Suppressor macrophage (primary cell): Measurements from ENCODE around the gene B2M.
"Not testable (repeated sequence)": the region's sequence is repeated elsewhere in the genome, so short reads cannot be mapped to it uniquely, and the experiment has no call there.

Experiments used
- DNase-seq, 4 experiments: peaks; one replicate each; pipeline ENCODE4 v3.0.0-alpha.2; 2020 to 2022

Gene B2M

GRCh38 chr15:44698641-44699040 lies 12.7 kb upstream of the B2M start:
- DNase-seq = peak; percentile 38 to 79 (median 61)

DNA sequence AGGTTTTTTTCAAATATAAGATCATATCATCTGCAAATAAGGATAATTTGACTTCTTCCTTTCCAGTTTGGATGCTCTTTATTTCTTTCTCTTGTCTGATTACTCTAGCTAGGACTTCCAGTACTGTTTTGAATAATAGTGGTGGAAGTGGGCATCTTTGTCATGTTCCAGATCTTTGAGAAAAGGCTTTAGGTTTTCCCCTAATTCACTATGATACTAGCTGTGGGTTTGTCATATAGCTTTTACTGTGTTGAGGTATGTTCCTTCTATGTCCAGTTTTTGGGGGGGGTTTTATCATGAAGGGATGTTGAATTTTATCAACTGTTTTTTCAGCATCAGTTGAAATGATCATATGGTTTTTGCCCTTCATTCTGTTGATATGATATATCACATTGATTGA lies 10.6 kb upstream of the B2M start:
- DNase-seq = not testable (repeated sequence)

GRCh38 chr15:44705986-44706385 lies 5.3 kb upstream of the B2M start:
- no peak for DNase-seq

- DNase-seq = no peak
Observed at GRCh38 chr15:44706401-44706800, 4.9 kb upstream of the B2M start.

DNA sequence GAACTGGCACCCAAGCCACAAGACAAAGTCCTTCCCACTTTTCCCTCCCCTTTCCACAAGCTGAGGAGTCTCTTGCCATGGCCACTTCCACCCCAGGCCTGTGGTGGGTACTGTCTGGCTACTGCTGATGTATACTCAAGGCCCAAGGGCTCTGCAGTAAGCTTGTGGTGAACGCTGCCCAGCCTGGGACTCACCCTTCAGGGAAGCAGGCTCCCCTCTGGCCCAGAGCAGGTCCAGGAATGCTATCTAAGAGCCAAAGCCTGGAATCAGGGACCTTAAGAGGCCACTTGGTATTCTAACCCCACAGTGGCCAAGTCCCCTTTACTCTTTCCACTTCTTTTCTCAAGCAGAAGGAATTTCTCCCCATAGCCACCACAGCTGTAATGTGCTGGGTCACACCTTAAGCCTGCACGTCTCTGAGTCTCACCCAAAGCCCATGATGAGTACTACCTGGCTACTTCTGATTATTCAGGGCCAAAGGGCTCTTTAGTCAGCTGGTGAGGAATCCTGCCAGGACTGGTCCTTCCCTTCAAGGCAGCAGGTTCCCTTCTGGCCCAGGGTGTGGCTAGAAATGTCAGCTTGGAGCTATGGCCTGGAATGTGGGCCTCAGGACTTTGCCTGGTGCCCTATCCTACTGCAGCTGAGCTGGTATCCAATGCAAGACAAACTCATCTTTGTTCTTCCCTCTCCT lies 4.2 kb upstream of the B2M start:
- no peak for DNase-seq

- peak; percentile 84 to 91 (median 90) for DNase-seq
Observed at GRCh38 chr15:44710236-44711095, 851 bp upstream of the B2M start.

DNA sequence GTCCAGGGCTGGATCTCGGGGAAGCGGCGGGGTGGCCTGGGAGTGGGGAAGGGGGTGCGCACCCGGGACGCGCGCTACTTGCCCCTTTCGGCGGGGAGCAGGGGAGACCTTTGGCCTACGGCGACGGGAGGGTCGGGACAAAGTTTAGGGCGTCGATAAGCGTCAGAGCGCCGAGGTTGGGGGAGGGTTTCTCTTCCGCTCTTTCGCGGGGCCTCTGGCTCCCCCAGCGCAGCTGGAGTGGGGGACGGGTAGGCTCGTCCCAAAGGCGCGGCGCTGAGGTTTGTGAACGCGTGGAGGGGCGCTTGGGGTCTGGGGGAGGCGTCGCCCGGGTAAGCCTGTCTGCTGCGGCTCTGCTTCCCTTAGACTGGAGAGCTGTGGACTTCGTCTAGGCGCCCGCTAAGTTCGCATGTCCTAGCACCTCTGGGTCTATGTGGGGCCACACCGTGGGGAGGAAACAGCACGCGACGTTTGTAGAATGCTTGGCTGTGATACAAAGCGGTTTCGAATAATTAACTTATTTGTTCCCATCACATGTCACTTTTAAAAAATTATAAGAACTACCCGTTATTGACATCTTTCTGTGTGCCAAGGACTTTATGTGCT lies 527 bp downstream of the B2M start:
- peak; percentile 74 to 82 (median 76) for DNase-seq

- peak; percentile 85 to 92 (median 88) for DNase-seq
Observed at GRCh38 chr15:44712346-44713005, 1.2 kb downstream of the B2M start.

DNA sequence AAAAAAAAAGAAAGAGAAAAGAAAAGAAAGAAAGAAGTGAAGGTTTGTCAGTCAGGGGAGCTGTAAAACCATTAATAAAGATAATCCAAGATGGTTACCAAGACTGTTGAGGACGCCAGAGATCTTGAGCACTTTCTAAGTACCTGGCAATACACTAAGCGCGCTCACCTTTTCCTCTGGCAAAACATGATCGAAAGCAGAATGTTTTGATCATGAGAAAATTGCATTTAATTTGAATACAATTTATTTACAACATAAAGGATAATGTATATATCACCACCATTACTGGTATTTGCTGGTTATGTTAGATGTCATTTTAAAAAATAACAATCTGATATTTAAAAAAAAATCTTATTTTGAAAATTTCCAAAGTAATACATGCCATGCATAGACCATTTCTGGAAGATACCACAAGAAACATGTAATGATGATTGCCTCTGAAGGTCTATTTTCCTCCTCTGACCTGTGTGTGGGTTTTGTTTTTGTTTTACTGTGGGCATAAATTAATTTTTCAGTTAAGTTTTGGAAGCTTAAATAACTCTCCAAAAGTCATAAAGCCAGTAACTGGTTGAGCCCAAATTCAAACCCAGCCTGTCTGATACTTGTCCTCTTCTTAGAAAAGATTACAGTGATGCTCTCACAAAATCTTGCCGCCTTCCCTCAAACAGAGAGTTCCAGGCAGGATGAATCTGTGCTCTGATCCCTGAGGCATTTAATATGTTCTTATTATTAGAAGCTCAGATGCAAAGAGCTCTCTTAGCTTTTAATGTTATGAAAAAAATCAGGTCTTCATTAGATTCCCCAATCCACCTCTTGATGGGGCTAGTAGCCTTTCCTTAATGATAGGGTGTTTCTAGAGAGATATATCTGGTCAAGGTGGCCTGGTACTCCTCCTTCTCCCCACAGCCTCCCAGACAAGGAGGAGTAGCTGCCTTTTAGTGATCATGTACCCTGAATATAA lies 2.0 kb downstream of the B2M start:
- DNase-seq = peak; percentile 28 to 64 (median 46)

DNA sequence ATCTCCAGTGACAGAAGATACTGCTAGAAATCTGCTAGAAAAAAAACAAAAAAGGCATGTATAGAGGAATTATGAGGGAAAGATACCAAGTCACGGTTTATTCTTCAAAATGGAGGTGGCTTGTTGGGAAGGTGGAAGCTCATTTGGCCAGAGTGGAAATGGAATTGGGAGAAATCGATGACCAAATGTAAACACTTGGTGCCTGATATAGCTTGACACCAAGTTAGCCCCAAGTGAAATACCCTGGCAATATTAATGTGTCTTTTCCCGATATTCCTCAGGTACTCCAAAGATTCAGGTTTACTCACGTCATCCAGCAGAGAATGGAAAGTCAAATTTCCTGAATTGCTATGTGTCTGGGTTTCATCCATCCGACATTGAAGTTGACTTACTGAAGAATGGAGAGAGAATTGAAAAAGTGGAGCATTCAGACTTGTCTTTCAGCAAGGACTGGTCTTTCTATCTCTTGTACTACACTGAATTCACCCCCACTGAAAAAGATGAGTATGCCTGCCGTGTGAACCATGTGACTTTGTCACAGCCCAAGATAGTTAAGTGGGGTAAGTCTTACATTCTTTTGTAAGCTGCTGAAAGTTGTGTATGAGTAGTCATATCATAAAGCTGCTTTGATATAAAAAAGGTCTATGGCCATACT lies 4.0 kb downstream of the B2M start:
- DNase-seq = no peak

- DNase-seq = no peak
Observed at GRCh38 chr15:44715797-44716334, 4.5 kb downstream of the B2M start.

- DNase-seq = no peak
Observed at GRCh38 chr15:44716983-44717602, 5.8 kb downstream of the B2M start.

GRCh38 chr15:44718180-44718926 lies 7.0 kb downstream of the B2M start:
- no peak for DNase-seq

DNA sequence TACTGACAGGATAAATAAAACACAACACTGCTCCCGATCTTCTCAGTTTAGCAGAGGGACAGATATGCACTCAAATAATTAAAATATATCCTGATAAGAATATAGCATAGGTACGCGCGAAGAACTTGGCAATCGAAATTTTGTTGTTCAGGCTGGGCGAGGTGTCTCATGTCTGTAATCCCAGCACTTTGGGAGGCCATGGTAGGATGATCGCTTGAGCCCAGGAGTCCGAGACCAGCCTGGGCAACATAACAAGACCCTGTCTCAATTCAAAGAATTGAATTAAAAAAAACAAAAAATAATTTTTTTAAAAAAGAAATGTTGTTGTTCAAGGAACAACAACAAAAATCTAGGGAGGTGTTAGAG lies 7.6 kb downstream of the B2M start:
- no peak for DNase-seq

DNA sequence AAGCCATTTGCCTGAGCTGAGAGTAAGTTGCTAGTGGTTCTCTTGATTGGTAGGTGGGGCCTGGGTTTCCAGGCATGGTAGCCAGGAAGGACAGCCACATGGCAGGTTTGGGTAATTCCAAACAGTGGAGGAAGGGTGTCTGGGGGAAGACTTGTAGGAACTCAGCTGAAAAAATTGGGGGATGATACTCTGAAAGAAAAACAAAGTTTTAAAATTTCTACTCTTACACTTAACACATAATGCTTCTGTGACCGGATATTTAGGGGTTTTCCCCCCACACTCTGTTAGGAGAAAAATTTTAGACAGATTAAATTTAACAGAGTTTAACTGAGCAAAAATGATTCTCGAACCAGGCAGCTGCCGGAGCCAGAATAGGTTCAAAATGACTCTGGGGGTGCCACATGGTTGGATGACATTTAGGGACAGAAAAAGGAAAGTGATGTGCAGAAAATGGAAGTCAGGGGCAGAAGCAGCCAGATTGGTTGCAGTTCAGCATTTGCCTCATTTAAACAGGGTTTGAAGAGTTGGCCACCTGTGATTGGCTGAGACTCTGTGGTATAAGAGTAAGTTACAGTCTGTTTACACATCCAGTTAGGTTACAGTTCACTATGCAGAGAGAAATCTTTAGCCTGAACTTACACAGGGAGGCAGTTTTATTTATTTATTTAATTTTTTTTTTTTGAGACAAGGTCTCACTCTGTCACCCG lies 8.1 kb downstream of the B2M start:
- peak in 3 of 4 experiments; percentile 24 to 49 (median 40) for DNase-seq

DNA sequence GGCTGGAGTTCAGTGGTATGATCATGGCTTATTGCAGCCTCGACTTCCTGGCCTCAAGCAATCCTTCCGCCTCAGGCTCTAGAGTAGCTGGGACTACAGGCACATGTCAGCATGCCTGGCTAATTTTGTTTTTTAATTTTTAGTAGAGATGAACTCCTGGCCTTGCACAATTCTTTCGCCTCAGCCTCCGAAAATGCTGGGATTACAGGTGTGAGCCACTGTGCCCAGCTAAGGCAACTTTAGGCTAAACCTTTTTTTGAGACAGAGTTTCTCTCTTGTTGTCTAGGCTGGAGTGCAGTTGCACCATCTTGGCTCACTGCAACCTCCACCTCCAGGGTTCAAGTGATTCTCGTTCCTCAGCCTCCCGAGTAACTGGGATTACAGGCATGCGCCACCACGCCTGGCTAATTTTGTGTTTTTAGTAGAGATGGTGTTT lies 8.7 kb downstream of the B2M start:
- peak in 1 of 4 experiments; percentile 29 for DNase-seq

DNA sequence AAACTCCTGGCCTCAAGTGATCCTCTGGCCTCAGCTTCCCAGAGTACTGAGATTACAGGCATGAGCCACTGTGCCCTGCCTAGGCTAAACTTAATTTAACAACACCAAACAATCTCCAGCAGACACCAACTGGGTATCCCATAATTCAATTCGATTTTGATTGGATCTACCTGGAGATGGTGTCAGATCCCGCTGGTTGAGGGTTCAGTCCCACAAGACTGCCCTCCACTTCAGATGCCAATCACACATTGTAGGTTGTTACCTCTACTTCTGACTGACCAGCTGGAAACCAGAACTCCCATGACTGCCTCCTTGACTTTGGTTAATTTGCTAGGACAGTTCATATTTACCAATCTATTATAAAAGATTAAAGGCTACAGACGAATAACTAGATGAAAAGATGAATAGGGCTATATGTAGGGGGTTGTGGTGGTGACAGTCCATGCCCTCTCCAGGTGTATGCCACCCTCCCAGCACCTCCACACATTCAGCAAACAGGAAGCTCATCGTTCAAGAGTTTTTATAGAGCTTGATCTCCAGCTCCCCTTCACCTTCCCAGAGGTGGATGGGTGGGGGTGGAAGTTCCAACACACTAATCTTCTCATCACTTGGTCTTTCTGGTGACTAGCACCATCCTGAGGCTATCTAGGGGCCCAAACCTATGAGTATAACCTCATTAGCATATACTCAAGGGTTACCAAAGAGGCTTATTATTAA lies 9.3 kb downstream of the B2M start:
- DNase-seq = no peak

- no peak for DNase-seq
Observed at GRCh38 chr15:44722011-44722410, 10.7 kb downstream of the B2M start.
